Endothelial cell (in vitro differentiated cells): Measurements from ENCODE around the gene CEP95. TPM values are rescaled to one million over a fixed set of nuclear protein-coding genes. Genes with fewer than 3 reads are reported as not detected.
"Not testable (repeated sequence)": the region's sequence is repeated elsewhere in the genome, so short reads cannot be mapped to it uniquely, and the experiment has no call there.

ENCODE experiments used
- DNase-seq: peaks from one replicate; pipeline ENCODE4 v3.0.0; 2021; ENCODE audit warnings: low spot score
- H3K27ac Mint-ChIP-seq: one replicate; pipeline ENCODE4 v1.8.0; 2021; ENCODE audit warnings: mixed read lengths, inconsistent platforms; ENCODE audit not compliant: unreplicated experiment
- H3K27me3 Mint-ChIP-seq: one replicate; pipeline ENCODE4 v1.8.0; 2021; ENCODE audit warnings: mild to moderate bottlenecking, moderate library complexity, mixed read lengths, inconsistent platforms; ENCODE audit not compliant: unreplicated experiment
- H3K36me3 Mint-ChIP-seq: one replicate; pipeline ENCODE4 v1.8.0; 2021; ENCODE audit warnings: mild to moderate bottlenecking, low read depth, mixed read lengths, inconsistent platforms; ENCODE audit not compliant: unreplicated experiment
- H3K4me1 Mint-ChIP-seq: one replicate; pipeline ENCODE4 v1.8.0; 2021; ENCODE audit warnings: mild to moderate bottlenecking, mixed read lengths, inconsistent platforms; ENCODE audit not compliant: unreplicated experiment
- H3K4me3 Mint-ChIP-seq: one replicate; pipeline ENCODE4 v1.8.0; 2021; ENCODE audit warnings: mild to moderate bottlenecking, mixed read lengths, inconsistent platforms; ENCODE audit not compliant: unreplicated experiment
- H3K9me3 Mint-ChIP-seq: one replicate; pipeline ENCODE4 v1.8.0; 2021; ENCODE audit warnings: mixed read lengths, inconsistent platforms; ENCODE audit not compliant: unreplicated experiment
- total RNA-seq: library from RNA; stranded (reverse); fragmentation: NEBNext Ultra II Directional; extraction: Animal tissue kit (Norgen Biotek cat#: 25700); gene quantifications from one replicate; pipeline ENCODE4 v1.2.1, GENCODE V29; 2021; ENCODE audit not compliant: unreplicated experiment
- TF ChIP-seq, protein P1 (sequence below): fragments of 200-600 bp; sonication (generic); IDR thresholded peaks from one replicate; pipeline ENCODE4 v1.5.0; 2021; ENCODE audit warnings: antibody characterized with exemption; ENCODE audit not compliant: unreplicated experiment

The CEP95 gene
- total RNA-seq, 1 donor from 2014 or later = 47.8 TPM

DNA sequence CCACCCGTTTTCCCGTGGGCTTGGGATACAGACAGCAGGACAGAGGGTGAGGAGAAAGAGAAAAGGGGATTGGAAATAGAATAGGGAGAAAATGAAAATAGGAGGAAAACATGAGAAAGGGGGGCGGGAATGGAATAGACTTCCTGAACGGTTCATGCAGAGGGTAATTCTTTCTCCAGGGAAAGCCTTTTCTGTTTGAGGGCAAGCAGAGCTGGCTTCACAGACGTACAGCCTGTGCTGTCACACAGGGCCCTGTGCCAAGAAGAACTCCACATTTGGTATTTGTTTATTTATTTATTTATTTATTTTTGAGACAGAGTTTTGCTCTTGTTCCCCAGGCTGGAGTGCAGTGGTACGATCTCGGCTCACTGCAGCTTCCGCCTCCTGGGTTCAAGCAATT is 45.8 kb upstream of the CEP95 start:
- peaks cover 17% of the 10 kb centered on the region for H3K4me1 Mint-ChIP-seq
- TF ChIP-seq, protein P1, sequence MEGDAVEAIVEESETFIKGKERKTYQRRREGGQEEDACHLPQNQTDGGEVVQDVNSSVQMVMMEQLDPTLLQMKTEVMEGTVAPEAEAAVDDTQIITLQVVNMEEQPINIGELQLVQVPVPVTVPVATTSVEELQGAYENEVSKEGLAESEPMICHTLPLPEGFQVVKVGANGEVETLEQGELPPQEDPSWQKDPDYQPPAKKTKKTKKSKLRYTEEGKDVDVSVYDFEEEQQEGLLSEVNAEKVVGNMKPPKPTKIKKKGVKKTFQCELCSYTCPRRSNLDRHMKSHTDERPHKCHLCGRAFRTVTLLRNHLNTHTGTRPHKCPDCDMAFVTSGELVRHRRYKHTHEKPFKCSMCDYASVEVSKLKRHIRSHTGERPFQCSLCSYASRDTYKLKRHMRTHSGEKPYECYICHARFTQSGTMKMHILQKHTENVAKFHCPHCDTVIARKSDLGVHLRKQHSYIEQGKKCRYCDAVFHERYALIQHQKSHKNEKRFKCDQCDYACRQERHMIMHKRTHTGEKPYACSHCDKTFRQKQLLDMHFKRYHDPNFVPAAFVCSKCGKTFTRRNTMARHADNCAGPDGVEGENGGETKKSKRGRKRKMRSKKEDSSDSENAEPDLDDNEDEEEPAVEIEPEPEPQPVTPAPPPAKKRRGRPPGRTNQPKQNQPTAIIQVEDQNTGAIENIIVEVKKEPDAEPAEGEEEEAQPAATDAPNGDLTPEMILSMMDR = no peak
- H3K27ac Mint-ChIP-seq = peak overlapping the region; percentile 64
- no peaks in the 10 kb centered on the region for H3K9me3 Mint-ChIP-seq
- peaks cover 5% of the 10 kb centered on the region for H3K27me3 Mint-ChIP-seq
- no peak for DNase-seq
- no peak overlapping the region for H3K4me3 Mint-ChIP-seq
- H3K36me3 Mint-ChIP-seq = peaks cover 4% of the 10 kb centered on the region

DNA sequence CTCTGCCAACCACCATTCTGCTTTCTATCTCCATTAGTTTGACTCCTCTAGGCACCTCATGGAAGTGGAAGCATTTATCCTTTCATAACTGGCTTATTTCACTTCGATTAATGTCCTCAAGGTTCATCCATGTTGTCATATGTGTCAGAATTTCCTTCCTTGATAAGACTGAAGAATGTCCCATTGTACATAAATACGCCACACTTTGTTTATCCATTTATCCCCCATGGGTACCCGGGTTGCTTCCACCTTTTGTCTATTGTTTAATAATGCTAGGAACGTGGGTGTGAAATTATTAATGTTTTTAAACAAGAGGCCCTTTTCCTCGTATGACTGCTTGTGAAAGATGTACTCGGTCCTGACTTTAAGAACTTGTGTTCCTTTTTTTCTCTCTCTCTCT is 45.0 kb upstream of the CEP95 start:
- no peaks in the 10 kb centered on the region for H3K9me3 Mint-ChIP-seq
- no peak overlapping the region for H3K4me3 Mint-ChIP-seq
- H3K27ac Mint-ChIP-seq = peak overlapping the region; percentile 79
- H3K27me3 Mint-ChIP-seq = peaks cover 5% of the 10 kb centered on the region
- no peak for DNase-seq
- H3K4me1 Mint-ChIP-seq = peaks cover 17% of the 10 kb centered on the region
- TF ChIP-seq, protein P1 = no peak
- H3K36me3 Mint-ChIP-seq = peaks cover 8% of the 10 kb centered on the region

DNA sequence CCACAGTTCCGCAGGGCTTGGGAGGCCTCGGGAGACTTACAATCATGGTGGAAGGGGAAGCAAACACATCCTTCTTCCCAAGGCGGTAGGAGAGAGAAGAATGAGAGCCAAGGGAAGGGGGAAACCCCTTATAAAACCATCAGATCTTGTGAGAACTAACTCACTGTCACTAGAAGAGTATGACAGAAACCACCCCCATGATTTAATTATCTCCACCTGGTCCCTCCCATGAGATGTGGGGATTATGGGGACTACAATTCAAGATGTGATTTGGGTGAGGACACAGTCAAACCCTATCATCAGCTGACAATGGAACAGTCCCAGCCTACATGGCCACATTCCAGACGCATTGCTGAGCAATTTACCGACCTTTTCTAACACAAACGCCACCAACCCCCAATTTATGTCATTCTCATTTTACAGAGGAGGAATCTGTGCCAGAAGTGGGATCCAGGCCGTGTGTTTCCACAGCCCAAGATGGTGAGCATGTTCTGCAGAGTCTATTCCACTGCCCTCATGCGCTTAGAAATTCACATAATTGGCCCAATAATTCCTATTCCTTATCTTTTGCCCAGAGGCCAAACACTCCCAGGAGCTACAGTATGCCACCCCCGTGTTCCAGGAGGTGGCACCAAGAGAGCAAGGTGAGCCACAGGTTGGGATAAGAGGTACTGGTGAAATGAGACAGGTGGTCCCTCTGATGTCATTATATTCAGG is 40.6 kb upstream of the CEP95 start:
- no peaks in the 10 kb centered on the region for H3K9me3 Mint-ChIP-seq
- no peak for DNase-seq
- TF ChIP-seq, protein P1 = no peak
- H3K27ac Mint-ChIP-seq = no peak overlapping the region
- peaks cover 11% of the 10 kb centered on the region for H3K4me1 Mint-ChIP-seq
- peak overlapping the region; percentile 34 for H3K4me3 Mint-ChIP-seq
- H3K27me3 Mint-ChIP-seq = no peaks in the 10 kb centered on the region
- peaks cover 4% of the 10 kb centered on the region for H3K36me3 Mint-ChIP-seq

DNA sequence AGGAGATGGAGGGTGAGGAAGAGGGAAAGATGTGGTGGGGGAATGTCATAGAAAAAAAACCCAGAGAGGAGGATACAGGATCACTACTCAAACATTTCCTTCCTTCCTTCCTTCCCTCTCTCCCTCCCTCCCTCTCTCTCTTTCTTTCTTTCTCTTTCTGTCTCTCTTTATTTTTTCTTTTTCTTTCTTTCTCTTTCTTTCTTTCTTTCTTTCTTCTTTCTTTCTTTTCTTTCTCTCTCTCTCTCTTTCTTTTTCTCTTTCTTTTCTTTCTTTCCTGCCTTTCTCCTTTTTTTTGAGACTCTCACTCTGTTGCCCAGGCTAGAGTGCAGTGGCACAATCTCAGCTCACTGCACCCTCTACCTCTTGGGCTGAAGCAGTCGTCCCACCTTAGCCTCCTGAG is 39.9 kb upstream of the CEP95 start:
- H3K27ac Mint-ChIP-seq, H3K4me1 Mint-ChIP-seq, H3K36me3 Mint-ChIP-seq, H3K9me3 Mint-ChIP-seq, H3K27me3 Mint-ChIP-seq, H3K4me3 Mint-ChIP-seq, DNase-seq: not testable (repeated sequence)

DNA sequence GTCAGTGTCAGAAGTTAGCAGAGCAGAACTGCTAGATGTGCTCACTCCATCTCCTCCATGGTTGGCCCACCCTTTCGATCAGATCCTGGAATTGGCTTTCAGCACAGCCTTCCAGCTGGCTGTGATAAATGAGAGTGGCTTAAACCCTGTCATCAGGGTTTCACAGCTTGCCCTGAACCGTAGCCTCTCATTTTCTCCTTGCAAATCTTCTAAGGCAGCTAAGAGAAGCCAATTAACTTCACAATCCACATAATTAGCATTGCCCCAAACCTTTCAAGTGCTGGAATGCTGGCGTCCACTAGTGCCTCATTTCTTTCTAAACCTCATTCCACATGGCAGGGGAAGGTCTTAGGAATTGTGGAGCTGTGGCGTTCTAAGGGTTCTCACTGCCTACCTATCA is 36.2 kb upstream of the CEP95 start:
- Mint-ChIP-seq H3K27ac (peak overlapping the region; percentile 48), H3K4me1 (peaks cover 2% of the 10 kb centered on the region), H3K9me3 (no peaks in the 10 kb centered on the region), H3K36me3 (peaks cover 4% of the 10 kb centered on the region), H3K4me3 (no peak overlapping the region), H3K27me3 (no peaks in the 10 kb centered on the region)
- no peak for DNase-seq
- TF ChIP-seq, protein P1 = no peak
